VCaP (cell line): ENCODE measurements around the gene GGACT.

ENCODE experiments used
- H3K27ac ChIP-seq: fragments of 450-650 bp; 2 replicates; pipeline ENCODE4 v1.5.1; 2017
- CTCF ChIP-seq: fragments of 450-650 bp; conservative IDR thresholded peaks from 2 replicates; pipeline ENCODE4 v1.5.1; 2017; ENCODE audit warnings: mild to moderate bottlenecking, moderate library complexity

The GGACT gene

GRCh38 chr13:100547791-100548201 lies 40.8 kb downstream of the GGACT start:
- no peak for TF ChIP-seq CTCF
- peak overlapping the region; percentile 51 for H3K27ac ChIP-seq

GRCh38 chr13:100546713-100547405 lies 41.7 kb downstream of the GGACT start:
- no peak for TF ChIP-seq CTCF

GRCh38 chr13:100545684-100546061 lies 42.9 kb downstream of the GGACT start:
- TF ChIP-seq CTCF = no peak
- peak overlapping the region; percentile 37; the same call in 1 of the 2 replicates for H3K27ac ChIP-seq

More at GRCh38 chr13:100546713-100547405, 41.7 kb downstream of the GGACT start:
- peak overlapping the region; percentile 51; the same call in 1 of the 2 replicates for H3K27ac ChIP-seq

GRCh38 chr13:100544866-100545683 lies 43.5 kb downstream of the GGACT start:
- H3K27ac ChIP-seq = peak overlapping the region; percentile 37; the same call in 1 of the 2 replicates
- peak; percentile 15; the same call in 1 of the 2 replicates for TF ChIP-seq CTCF

GRCh38 chr13:100543872-100544602 lies 44.6 kb downstream of the GGACT start:
- H3K27ac ChIP-seq = no peak overlapping the region; the same call in 1 of the 2 replicates
- no peak for TF ChIP-seq CTCF

GRCh38 chr13:100542826-100543156 lies 45.8 kb downstream of the GGACT start:
- peak; percentile 73 for TF ChIP-seq CTCF
- no peak overlapping the region for H3K27ac ChIP-seq
